Measurements from ENCODE around the gene ATP11B. TPM values are rescaled to one million over a fixed set of nuclear protein-coding genes. Genes with fewer than 3 reads are reported as not detected.

The ATP11B gene
- total RNA-seq, 4 donors from 2014 or later, result 80.8 to 114 (median 100) TPM

DNA sequence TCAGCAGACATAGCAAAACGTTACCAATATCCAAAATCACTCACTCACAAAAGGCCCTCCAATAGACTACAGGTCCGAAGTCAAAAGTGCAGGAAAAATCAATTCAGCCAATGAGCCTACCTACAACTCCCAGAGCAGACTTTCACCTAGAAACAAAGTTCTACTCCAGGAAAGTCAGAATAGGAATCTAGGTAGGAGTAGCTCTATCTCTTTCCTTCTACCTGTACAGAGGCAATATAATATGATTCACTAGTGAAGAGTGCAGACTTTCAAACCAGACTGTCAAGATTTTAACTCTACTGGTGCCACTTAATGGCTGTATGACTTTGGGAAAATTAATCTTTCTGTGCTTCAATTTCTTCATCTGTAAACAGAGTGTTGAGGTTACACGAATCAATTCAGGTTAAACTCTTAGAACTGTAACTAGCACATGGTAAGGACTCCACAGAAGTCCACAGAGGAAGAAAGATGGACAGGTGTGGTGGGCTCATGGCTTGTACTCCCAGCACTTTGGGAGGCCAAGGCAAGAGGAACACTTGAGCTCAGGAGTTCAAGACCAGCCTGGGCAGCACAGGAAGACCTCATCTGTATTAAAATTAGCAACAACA lies 177.6 kb downstream of the ATP11B start:
- Histone ChIP-seq H3K27me3 (no peaks in the 10 kb centered on the region), H3K4me3 (no peak overlapping the region), H3K27ac (no peak overlapping the region), H3K9me3 (no peaks in the 10 kb centered on the region), H3K36me3 (no peaks in the 10 kb centered on the region), H3K4me1 (peaks cover 0 to 53% (median 3%) of the 10 kb centered on the region in 4 donors)
- no peak for DNase-seq (ENCODE audit: low spot score in 2 of 2)
- WGBS, 2 donors, result 73 to 81% methylated on average over 3 of the region's 3 CpGs
- TF ChIP-seq CTCF (IDR thresholded peaks at IDR 0.05), result no peak
- TF ChIP-seq EP300 (IDR thresholded peaks at IDR 0.05), result no peak
- no peak for TF ChIP-seq POLR2A (IDR thresholded peaks at IDR 0.05)

Other genes starting within 250 kb of the ATP11B start
- 10 to 100 TPM; 13.8 to 26.2 (median 18.1) TPM for gene DCUN1D1, start 187.0 kb downstream of the ATP11B start, total RNA-seq

Data from tibial nerve (tissue), 4 donors.